Peyer's patch (tissue), 4 donors: ENCODE measurements around the gene ETV3.

ENCODE experiments used
- POLR2A ChIP-seq, 2 donors: fragments of 450-650 bp; IDR thresholded peaks; one replicate each; pipeline ENCODE4 v1.5.1; 2017; ENCODE audit warnings: antibody characterized with exemption in 2 of 2, mild to moderate bottlenecking in 2 of 2, moderate library complexity in 2 of 2
- TF ChIP-seq, protein P1 (sequence below), 6 experiments: fragments of 450-650 bp in 4 of 6; fragments of 200-600 bp in 2 of 6; sonication (generic) in 1 of 6; IDR thresholded peaks; one replicate each; pipeline ENCODE4 v1.5.1; 2017 to 2019; ENCODE audit warnings: antibody characterized with exemption in 6 of 6, mild to moderate bottlenecking in 3 of 6, moderate library complexity in 1 of 6

- TF ChIP-seq POLR2A (IDR thresholded peaks at IDR 0.05) = no peak
- TF ChIP-seq, protein P1, sequence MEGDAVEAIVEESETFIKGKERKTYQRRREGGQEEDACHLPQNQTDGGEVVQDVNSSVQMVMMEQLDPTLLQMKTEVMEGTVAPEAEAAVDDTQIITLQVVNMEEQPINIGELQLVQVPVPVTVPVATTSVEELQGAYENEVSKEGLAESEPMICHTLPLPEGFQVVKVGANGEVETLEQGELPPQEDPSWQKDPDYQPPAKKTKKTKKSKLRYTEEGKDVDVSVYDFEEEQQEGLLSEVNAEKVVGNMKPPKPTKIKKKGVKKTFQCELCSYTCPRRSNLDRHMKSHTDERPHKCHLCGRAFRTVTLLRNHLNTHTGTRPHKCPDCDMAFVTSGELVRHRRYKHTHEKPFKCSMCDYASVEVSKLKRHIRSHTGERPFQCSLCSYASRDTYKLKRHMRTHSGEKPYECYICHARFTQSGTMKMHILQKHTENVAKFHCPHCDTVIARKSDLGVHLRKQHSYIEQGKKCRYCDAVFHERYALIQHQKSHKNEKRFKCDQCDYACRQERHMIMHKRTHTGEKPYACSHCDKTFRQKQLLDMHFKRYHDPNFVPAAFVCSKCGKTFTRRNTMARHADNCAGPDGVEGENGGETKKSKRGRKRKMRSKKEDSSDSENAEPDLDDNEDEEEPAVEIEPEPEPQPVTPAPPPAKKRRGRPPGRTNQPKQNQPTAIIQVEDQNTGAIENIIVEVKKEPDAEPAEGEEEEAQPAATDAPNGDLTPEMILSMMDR (IDR thresholded peaks at IDR 0.05) = no peak
Measured at GRCh38 chr1:157115851-157116736, 22.1 kb downstream of the ETV3 start.
